Activated naive CD4-positive, alpha-beta T cell (primary cell): ENCODE measurements around the gene MRNIP.

Source experiments
- DNase-seq, 4 experiments: peaks; one replicate each; lab custom pipeline; 2025; lab: John Stamatoyannopoulos, UW

MRNIP gene

GRCh38 chr5:179803651-179804554 is 54.7 kb downstream of the MRNIP start:
- no peak for DNase-seq

DNA sequence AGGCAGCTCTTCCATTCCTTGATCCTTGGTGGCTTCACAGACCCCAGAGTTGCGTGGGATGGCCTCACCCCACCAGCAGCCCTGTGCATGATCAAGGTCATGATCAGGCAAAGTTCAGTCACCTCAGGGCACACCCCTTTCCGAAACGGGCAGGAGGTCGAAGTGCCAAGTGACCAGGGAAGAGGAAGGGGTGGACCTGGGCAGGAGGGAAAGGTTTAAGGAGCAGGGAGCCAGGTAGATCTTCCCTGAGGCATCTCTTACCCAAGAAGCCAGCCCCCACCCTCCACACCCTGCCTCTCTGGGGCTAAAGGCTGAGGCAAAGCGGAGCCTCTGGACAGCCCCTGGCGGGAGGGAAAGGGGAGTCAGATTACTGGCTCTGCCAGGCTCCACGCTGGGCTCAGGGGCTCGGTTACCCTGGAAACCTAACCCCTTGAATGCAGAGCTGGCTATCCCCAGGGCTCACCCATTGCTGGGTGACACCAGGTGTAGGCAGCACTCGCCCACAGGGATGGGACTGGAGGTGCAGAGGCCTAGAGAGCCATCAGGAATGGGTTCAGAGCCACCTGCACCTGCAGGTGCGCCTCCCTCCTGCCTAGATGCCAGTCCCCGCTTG is 55.6 kb downstream of the MRNIP start:
- no peak for DNase-seq

GRCh38 chr5:179802207-179802883 is 56.3 kb downstream of the MRNIP start:
- DNase-seq = no peak

DNA sequence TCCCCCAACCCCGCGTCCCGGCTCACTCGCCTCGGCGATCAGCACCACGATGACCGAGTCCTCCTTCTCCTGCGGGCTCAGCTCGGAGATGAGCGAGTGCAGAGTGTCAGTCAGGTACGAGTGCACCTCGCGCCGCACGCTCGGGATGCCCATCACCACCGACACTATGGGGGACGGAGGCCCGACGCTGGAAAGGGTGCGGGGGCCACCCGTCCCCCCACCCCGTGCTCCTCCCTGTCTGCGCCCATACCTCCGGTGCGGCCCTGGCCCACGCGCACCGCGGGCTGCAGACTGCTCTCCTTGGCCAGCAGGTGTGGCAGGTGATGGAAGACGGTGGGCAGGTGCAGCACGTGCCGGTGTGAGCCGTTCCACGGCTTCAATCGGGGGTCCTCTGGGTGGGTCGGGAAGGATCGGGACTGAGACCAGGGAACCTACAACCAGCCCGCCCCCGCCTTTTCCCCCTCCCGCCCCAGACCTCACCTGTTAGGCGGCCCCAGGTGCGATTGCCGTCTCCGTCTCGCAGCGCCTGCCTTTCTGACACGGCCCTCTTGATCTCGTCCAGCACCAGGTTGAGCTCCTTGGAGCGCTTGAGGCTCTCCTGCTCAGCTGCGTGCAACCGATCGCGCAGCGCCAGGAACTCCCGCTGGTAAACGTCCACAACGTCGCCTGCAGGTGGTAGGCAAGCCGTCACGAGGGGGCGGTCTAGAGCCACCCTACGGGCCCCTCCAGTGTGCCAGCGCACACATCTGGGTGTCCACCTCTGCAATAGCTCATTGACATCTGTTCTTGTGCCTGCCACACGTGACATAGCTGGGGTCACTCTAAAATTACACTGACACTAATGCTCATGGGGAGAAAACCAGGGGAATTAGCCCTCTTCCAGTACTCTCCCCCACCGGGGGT is 57.1 kb downstream of the MRNIP start:
- DNase-seq = peak; percentile 51 to 83 (median 74)

- DNase-seq = no peak
Measured at GRCh38 chr5:179800696-179801201, 57.9 kb downstream of the MRNIP start.

- no peak for DNase-seq
Measured at GRCh38 chr5:179800071-179800695, 58.4 kb downstream of the MRNIP start.

DNA sequence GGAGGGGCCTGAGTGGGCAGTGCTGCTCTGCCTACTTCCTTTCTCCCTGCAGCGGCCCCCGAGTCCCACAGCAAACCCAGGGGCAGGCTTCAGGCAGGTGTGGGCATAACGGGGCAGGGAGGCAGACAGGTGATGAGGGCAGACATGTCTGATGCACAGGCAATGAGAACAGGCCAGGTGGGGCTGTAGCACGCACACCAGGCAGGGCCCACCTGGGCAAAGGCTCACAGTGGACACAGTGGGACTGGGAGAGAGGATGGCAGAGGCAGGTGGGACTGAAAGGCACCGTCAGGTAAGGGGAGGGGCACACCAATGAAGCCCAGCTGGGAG is 59.0 kb downstream of the MRNIP start:
- DNase-seq = no peak

GRCh38 chr5:179798771-179799643 is 59.6 kb downstream of the MRNIP start:
- DNase-seq = no peak

DNA sequence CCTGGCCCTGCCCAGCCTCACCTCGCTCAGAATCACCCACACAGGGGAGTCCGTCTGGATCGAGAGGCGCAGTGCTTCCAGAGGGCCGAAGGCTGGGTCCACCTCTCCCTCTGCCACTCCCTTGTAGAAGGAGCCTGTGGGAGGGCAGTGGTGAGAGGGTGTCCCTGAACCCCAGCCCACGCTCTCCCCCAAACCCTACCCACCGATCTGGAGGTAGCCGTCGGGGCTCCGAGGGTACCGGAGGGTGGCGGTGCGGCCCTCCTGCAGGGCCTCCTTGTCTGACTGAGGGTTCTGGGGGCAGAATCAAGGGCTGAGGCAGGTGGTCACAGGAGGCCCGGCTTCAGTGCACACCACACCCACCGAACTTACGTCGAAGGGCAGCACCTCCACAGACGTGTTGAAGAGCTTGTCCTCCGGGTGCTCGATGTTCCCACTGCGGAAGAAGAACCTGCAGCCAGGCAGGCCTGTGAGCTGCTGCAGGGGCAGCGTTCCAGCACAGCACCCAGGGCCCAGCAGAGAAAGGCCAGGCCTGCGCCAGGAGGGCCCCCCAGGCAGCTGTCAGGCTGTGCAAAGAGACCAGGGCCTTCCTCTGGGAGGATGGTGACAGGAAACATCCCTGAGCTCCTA is 60.4 kb downstream of the MRNIP start:
- DNase-seq = no peak

GRCh38 chr5:179797741-179798140 is 60.9 kb downstream of the MRNIP start:
- no peak for DNase-seq

DNA sequence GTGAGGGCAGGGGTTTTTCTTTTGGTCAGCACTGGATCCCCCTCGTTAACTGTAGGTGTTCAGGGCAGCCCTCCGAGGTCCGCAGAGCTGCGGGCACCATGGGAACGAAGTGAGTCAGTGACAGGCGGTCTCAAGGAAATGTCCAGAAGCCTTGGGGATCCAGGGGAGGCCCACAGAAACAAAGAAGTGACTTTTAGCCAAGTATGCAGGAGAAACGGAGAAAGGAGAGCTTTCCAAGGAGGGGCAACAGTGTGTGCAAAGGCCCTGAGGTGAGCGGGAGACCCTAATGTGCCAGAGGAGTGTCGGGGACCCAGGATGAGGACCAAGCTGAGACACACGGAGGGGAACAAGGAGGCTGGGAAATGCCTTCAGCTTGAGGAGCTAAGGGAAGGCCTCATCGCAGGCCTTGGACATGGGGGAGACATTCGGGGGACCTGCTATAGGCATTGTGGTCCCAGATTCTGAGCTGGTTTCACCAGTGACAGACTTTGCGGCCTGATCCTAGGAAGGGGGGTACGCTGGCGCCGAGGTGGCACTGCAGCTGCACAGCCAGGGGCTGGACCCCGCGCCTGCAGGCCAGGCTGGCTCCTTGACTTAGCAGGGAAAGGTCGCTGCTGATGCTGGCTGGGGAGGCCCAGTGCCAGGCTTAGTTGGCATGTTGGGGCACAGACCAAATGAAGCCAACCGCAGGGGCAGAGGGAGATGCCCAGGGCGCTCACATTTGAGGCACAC is 61.6 kb downstream of the MRNIP start:
- no peak for DNase-seq

DNA sequence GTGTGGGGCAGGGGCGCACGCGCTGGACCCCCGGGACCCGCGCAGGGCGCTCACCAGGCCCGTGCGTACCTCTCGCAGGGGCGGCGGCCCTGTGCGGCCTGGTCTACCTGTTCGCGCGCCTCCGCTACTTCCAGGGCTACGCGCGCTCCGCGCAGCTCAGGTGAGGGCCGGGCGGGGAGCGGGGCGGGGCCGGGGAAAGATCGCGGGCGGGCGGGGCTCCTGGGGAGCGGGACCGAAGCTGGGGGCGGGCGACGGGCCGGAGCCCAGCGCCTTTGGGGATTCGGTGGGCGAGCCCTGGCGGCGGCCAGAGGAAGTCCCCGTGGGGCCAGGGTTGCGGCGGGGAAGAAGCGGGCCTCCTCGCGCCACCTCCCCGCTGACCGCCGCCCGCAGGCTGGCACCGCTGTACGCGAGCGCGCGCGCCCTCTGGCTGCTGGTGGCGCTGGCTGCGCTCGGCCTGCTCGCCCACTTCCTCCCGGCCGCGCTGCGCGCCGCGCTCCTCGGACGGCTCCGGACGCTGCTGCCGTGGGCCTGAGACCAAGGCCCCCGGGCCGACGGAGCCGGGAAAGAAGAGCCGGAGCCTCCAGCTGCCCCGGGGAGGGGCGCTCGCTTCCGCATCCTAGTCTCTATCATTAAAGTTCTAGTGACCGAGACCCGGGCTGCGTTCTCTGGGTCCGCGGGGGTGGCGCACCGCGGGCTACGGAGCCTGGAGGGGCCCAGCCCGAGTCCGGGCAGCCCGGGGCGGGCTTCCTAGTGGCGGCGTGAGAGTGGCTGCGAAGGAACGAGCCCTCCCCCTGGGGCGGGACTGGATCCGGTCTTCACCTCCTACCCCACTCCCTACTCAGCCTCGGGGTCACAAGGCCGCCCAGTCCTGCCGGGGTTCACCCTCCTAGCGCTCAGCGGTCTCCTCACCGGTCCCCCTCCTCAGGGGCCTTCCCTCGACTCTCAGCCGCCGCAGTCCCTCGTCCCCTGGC is 62.5 kb downstream of the MRNIP start:
- DNase-seq = peak in 2 of 4 experiments; percentile 59 to 69

- no peak for DNase-seq
Measured at GRCh38 chr5:179795049-179795862, 63.4 kb downstream of the MRNIP start.

DNA sequence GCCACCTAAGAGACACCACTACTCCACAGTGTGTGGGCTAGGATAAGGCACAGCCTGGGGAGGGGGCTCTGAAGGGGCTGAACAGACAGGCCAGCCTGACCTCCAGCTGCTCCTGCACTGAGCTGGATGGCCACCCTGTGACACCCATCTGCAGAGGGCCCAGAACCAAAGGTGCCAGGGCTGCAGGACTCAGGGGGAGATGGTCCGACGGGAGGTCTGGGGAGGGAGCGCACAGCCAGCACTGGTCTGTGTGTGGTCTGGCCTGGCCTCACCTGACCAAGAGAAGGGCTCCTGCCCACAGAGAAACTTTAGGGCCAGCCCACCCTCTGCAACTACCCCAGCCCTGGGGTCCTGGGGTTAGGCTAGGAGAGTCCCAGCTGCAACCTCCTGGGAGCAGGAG is 64.0 kb downstream of the MRNIP start:
- DNase-seq = no peak

DNA sequence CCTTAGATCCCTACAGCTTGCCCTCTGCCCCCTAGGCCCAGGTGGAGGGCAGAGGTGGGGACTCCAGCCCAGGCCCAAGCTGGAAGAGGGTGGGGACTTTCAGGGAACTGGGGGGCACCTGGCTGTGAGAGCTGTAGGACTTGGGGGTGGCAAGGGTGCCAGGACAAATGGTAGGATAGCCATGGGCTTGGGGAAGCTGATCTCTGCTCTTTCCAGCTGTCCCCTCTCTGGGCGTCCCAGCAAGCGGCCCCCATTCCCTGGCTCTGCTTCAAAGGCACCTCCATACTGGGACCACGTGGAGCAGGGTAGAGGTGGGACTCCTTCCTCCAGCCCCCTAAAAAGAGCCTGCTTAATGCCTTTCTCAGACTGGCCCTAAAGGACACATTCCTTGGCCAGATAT is 64.4 kb downstream of the MRNIP start:
- no peak for DNase-seq

GRCh38 chr5:179793468-179794139 is 65.0 kb downstream of the MRNIP start, which contains the start of gene LTC4S:
TSS of gene LTC4S (plus strand) at chr5:179793986. CDS start at chr5:179794081, 95 bp downstream.
- peak in 2 of 4 experiments; percentile 21 to 27 for DNase-seq
